Activated CD8-positive, alpha-beta memory T cell treated with anti-CD3 and anti-CD28 coated beads, Interleukin-2, amount 10 ng/mL, durations not matched to agents 7 days and 5 days (primary cell): ENCODE measurements around the gene BSN. TPM values are rescaled to one million over a fixed set of nuclear protein-coding genes. Genes with fewer than 3 reads are reported as not detected.

Experiments
- ATAC-seq: fragments of 150-1000 bp; cut with Tn5 transposase; one replicate; pipeline ENCODE4 v1.10.0; 2021; ENCODE audit warnings: moderate library complexity
- CTCF ChIA-PET: fragments of 350-600 bp; sonication (Branson Sonifier 250); formaldehyde crosslinking; loops from one replicate; lab custom pipeline; 2021; ENCODE audit warnings: antibody characterized with exemption; lab: Charles Lee
- DNase-seq: peaks from one replicate; pipeline ENCODE4 v3.0.0-alpha.2; 2020
- H3K27ac Mint-ChIP-seq: one replicate; pipeline ENCODE4 v1.8.0; 2021; ENCODE audit warnings: mild to moderate bottlenecking, mixed read lengths
- H3K27me3 Mint-ChIP-seq: one replicate; pipeline ENCODE4 v1.8.0; 2021; ENCODE audit warnings: mixed read lengths
- H3K36me3 Mint-ChIP-seq: one replicate; pipeline ENCODE4 v1.8.0; 2021; ENCODE audit warnings: mild to moderate bottlenecking, mixed read lengths
- H3K4me1 Mint-ChIP-seq: one replicate; pipeline ENCODE4 v1.8.0; 2021; ENCODE audit warnings: mixed read lengths
- H3K4me3 Mint-ChIP-seq: one replicate; pipeline ENCODE4 v1.8.0; 2021; ENCODE audit warnings: mild to moderate bottlenecking, moderate library complexity, mixed read lengths
- H3K9me3 Mint-ChIP-seq: one replicate; pipeline ENCODE4 v1.8.0; 2022; ENCODE audit warnings: low read depth, mixed read lengths
- total RNA-seq, 2 experiments: library from RNA; stranded (reverse); gene quantifications; one replicate each; pipeline ENCODE4 v1.2.3, GENCODE V29; 2021

The BSN gene
- total RNA-seq, 2 experiments from 2014 or later = 0.12 TPM

GRCh38 chr3:49611291-49611690 lies 57.0 kb downstream of the BSN start:
- Mint-ChIP-seq H3K36me3 (no peaks in the 10 kb centered on the region), H3K27me3 (no peaks in the 10 kb centered on the region), H3K4me3 (no peak overlapping the region), H3K27ac (no peak overlapping the region), H3K4me1 (no peaks in the 10 kb centered on the region), H3K9me3 (no peaks in the 10 kb centered on the region)
- CTCF ChIA-PET = interaction anchor here (3.6 kb wide), 1 partner anchor 72 kb away, joined by 12 read pairs; no protein-coding TSS in a partner anchor
- DNase-seq = no peak
- ATAC-seq = no peak

GRCh38 chr3:49611719-49612118 lies 57.4 kb downstream of the BSN start:
- CTCF ChIA-PET = interaction anchor here (3.6 kb wide), 1 partner anchor 72 kb away, joined by 12 read pairs; no protein-coding TSS in a partner anchor
- peak; percentile 11 for DNase-seq
- Mint-ChIP-seq H3K4me3 (no peak overlapping the region), H3K27me3 (no peaks in the 10 kb centered on the region), H3K4me1 (no peaks in the 10 kb centered on the region), H3K27ac (no peak overlapping the region), H3K9me3 (no peaks in the 10 kb centered on the region), H3K36me3 (no peaks in the 10 kb centered on the region)
- no peak for ATAC-seq

- ATAC-seq = no peak
- DNase-seq = peak; percentile 8
- Mint-ChIP-seq H3K4me1 (peaks cover 2% of the 10 kb centered on the region), H3K9me3 (no peaks in the 10 kb centered on the region), H3K36me3 (no peaks in the 10 kb centered on the region), H3K27me3 (peaks cover 5% of the 10 kb centered on the region), H3K4me3 (no peak overlapping the region), H3K27ac (no peak overlapping the region)
- CTCF ChIA-PET = no interaction called here
Measured at GRCh38 chr3:49614936-49615335, 60.7 kb downstream of the BSN start.

GRCh38 chr3:49616061-49616460 lies 61.8 kb downstream of the BSN start:
- no peaks in the 10 kb centered on the region for H3K9me3 Mint-ChIP-seq
- CTCF ChIA-PET = no interaction called here
- H3K27ac Mint-ChIP-seq = no peak overlapping the region
- peaks cover 3% of the 10 kb centered on the region for H3K4me1 Mint-ChIP-seq
- no peaks in the 10 kb centered on the region for H3K36me3 Mint-ChIP-seq
- ATAC-seq = no peak
- no peak for DNase-seq
- no peak overlapping the region for H3K4me3 Mint-ChIP-seq
- peaks cover 9% of the 10 kb centered on the region for H3K27me3 Mint-ChIP-seq

GRCh38 chr3:49616491-49616941 lies 62.2 kb downstream of the BSN start:
- Mint-ChIP-seq H3K27ac (no peak overlapping the region), H3K4me3 (no peak overlapping the region), H3K27me3 (peaks cover 13% of the 10 kb centered on the region), H3K4me1 (peaks cover 3% of the 10 kb centered on the region), H3K9me3 (no peaks in the 10 kb centered on the region), H3K36me3 (no peaks in the 10 kb centered on the region)
- no peak for DNase-seq
- ATAC-seq = no peak
- CTCF ChIA-PET = no interaction called here

- no peaks in the 10 kb centered on the region for H3K9me3 Mint-ChIP-seq
- H3K27ac Mint-ChIP-seq = no peak overlapping the region
- H3K4me3 Mint-ChIP-seq = no peak overlapping the region
- CTCF ChIA-PET = no interaction called here
- no peaks in the 10 kb centered on the region for H3K36me3 Mint-ChIP-seq
- DNase-seq (no peak), ATAC-seq (no peak)
- peaks cover 3% of the 10 kb centered on the region for H3K4me1 Mint-ChIP-seq
- H3K27me3 Mint-ChIP-seq = peaks cover 17% of the 10 kb centered on the region
Measured at GRCh38 chr3:49617390-49618013, 63.2 kb downstream of the BSN start.

- Mint-ChIP-seq H3K4me3 (no peak overlapping the region), H3K9me3 (no peaks in the 10 kb centered on the region), H3K4me1 (peaks cover 3% of the 10 kb centered on the region), H3K27ac (no peak overlapping the region), H3K27me3 (peaks cover 17% of the 10 kb centered on the region), H3K36me3 (no peaks in the 10 kb centered on the region)
- ATAC-seq = no peak
- DNase-seq = no peak
- CTCF ChIA-PET = no interaction called here
Measured at GRCh38 chr3:49618412-49618811, 64.1 kb downstream of the BSN start.

- H3K9me3 Mint-ChIP-seq = no peaks in the 10 kb centered on the region
- no peak overlapping the region for H3K27ac Mint-ChIP-seq
- no peak overlapping the region for H3K4me3 Mint-ChIP-seq
- peaks cover 17% of the 10 kb centered on the region for H3K27me3 Mint-ChIP-seq
- ATAC-seq (no peak), DNase-seq (no peak)
- H3K4me1 Mint-ChIP-seq = peaks cover 3% of the 10 kb centered on the region
- CTCF ChIA-PET = interaction anchor here (1.0 kb wide), 1 partner anchor 51 kb away, joined by 3 read pairs; no protein-coding TSS in a partner anchor
- H3K36me3 Mint-ChIP-seq = no peaks in the 10 kb centered on the region
Measured at GRCh38 chr3:49619649-49620048, 65.4 kb downstream of the BSN start.

- no peak for ATAC-seq
- CTCF ChIA-PET = interaction anchor here (1.0 kb wide), 1 partner anchor 50 kb away, joined by 3 read pairs; no protein-coding TSS in a partner anchor
- no peak overlapping the region for H3K4me3 Mint-ChIP-seq
Measured at GRCh38 chr3:49620728-49621127, 66.5 kb downstream of the BSN start.

GRCh38 chr3:49623071-49623470 lies 68.8 kb downstream of the BSN start:
- peaks cover 17% of the 10 kb centered on the region for H3K27me3 Mint-ChIP-seq
- ATAC-seq (no peak), DNase-seq (no peak)
- CTCF ChIA-PET = interaction anchor here (0.7 kb wide), 1 partner anchor 58 kb away, joined by 4 read pairs; no protein-coding TSS in a partner anchor
- H3K27ac Mint-ChIP-seq = no peak overlapping the region
- H3K9me3 Mint-ChIP-seq = no peaks in the 10 kb centered on the region
- H3K36me3 Mint-ChIP-seq = no peaks in the 10 kb centered on the region
- H3K4me1 Mint-ChIP-seq = peaks cover 19% of the 10 kb centered on the region
- H3K4me3 Mint-ChIP-seq = no peak overlapping the region

More at GRCh38 chr3:49620728-49621127, 66.5 kb downstream of the BSN start:
- Mint-ChIP-seq H3K9me3 (no peaks in the 10 kb centered on the region), H3K36me3 (no peaks in the 10 kb centered on the region), H3K4me1 (peaks cover 3% of the 10 kb centered on the region), H3K27ac (no peak overlapping the region), H3K27me3 (peaks cover 17% of the 10 kb centered on the region)
- DNase-seq = no peak

- H3K4me3 Mint-ChIP-seq = no peak overlapping the region
- H3K27me3 Mint-ChIP-seq = peaks cover 12% of the 10 kb centered on the region
- ATAC-seq (no peak), DNase-seq (no peak)
- CTCF ChIA-PET = no interaction called here
- peaks cover 16% of the 10 kb centered on the region for H3K4me1 Mint-ChIP-seq
- no peak overlapping the region for H3K27ac Mint-ChIP-seq
- H3K36me3 Mint-ChIP-seq = no peaks in the 10 kb centered on the region
- H3K9me3 Mint-ChIP-seq = no peaks in the 10 kb centered on the region
Measured at GRCh38 chr3:49625071-49625470, 70.8 kb downstream of the BSN start.

GRCh38 chr3:49626101-49626581 lies 71.9 kb downstream of the BSN start:
- peaks cover 13% of the 10 kb centered on the region for H3K27me3 Mint-ChIP-seq
- no peak overlapping the region for H3K27ac Mint-ChIP-seq
- DNase-seq (no peak), ATAC-seq (no peak)
- H3K4me3 Mint-ChIP-seq = no peak overlapping the region
- CTCF ChIA-PET = interaction anchor here (0.9 kb wide), 1 partner anchor 11 kb away, joined by 3 read pairs; no protein-coding TSS in a partner anchor
- H3K36me3 Mint-ChIP-seq = no peaks in the 10 kb centered on the region
- no peaks in the 10 kb centered on the region for H3K9me3 Mint-ChIP-seq
- peaks cover 16% of the 10 kb centered on the region for H3K4me1 Mint-ChIP-seq

- Mint-ChIP-seq H3K36me3 (no peaks in the 10 kb centered on the region), H3K27me3 (peaks cover 9% of the 10 kb centered on the region), H3K4me3 (no peak overlapping the region), H3K9me3 (no peaks in the 10 kb centered on the region), H3K27ac (no peak overlapping the region), H3K4me1 (peaks cover 16% of the 10 kb centered on the region)
- ATAC-seq = no peak
- DNase-seq = no peak
- CTCF ChIA-PET = interaction anchor here (0.9 to 1.3 kb wide), 2 partner anchors 10 to 24 kb away, joined by 3 read pairs; no protein-coding TSS in a partner anchor
Measured at GRCh38 chr3:49626796-49627195, 72.5 kb downstream of the BSN start.

- DNase-seq (no peak), ATAC-seq (no peak)
- Mint-ChIP-seq H3K4me1 (peaks cover 16% of the 10 kb centered on the region), H3K27ac (no peak overlapping the region), H3K9me3 (no peaks in the 10 kb centered on the region), H3K4me3 (no peak overlapping the region), H3K27me3 (peaks cover 8% of the 10 kb centered on the region), H3K36me3 (no peaks in the 10 kb centered on the region)
- CTCF ChIA-PET = interaction anchor here (1.3 kb wide), 1 partner anchor 23 kb away, joined by 3 read pairs; no protein-coding TSS in a partner anchor
Measured at GRCh38 chr3:49627634-49628033, 73.4 kb downstream of the BSN start.
